Esophagus squamous epithelium (tissue), 5 donors: Measurements from ENCODE around the gene DGUOK. TPM values are rescaled to one million over a fixed set of nuclear protein-coding genes. Genes with fewer than 3 reads are reported as not detected.

Experiments
- DNase-seq: peaks from one replicate; lab custom pipeline; 2025; lab: John Stamatoyannopoulos, UW
- H3K27ac ChIP-seq, 4 donors: fragments of 200-600 bp; sonication (generic); one replicate each; pipeline ENCODE4 v1.5.1; 2016 to 2019; ENCODE audit warnings: mild to moderate bottlenecking in 1 of 4
- H3K27me3 ChIP-seq, 4 donors: fragments of 200-600 bp; sonication (generic); 1 replicate in 3 of 4; 2 replicates in 1 of 4; pipeline versions ENCODE4 v1.5.1 to v1.6.0; 2017 to 2021; ENCODE audit warnings: antibody characterized with exemption in 1 of 4
- H3K36me3 ChIP-seq, 3 donors: fragments of 200-600 bp; sonication (generic); one replicate each; pipeline ENCODE4 v1.5.1; 2016 to 2019
- H3K4me1 ChIP-seq, 3 donors: fragments of 200-600 bp; sonication (generic); one replicate each; pipeline ENCODE4 v1.5.1; 2017 to 2019
- H3K4me3 ChIP-seq, 4 donors: fragments of 200-600 bp; sonication (generic); 1 replicate in 3 of 4; 2 replicates in 1 of 4; pipeline ENCODE4 v1.5.1; 2016 to 2019; ENCODE audit warnings: mild to moderate bottlenecking in 2 of 4, moderate library complexity in 1 of 4
- H3K9me3 ChIP-seq, 3 donors: fragments of 200-600 bp; sonication (generic); one replicate each; pipeline ENCODE4 v1.5.1; 2016 to 2019
- CTCF ChIP-seq, 6 experiments: fragments of 450-650 bp in 4 of 6; fragments of 200-600 bp in 2 of 6; sonication (generic) in 2 of 6; IDR thresholded peaks; one replicate each; pipeline ENCODE4 v1.5.1; 2016 to 2019; ENCODE audit warnings: antibody characterized with exemption in 6 of 6, mild to moderate bottlenecking in 4 of 6, moderate library complexity in 4 of 6
- POLR2A ChIP-seq, 4 donors: fragments of 450-650 bp; IDR thresholded peaks; one replicate each; pipeline ENCODE4 v1.6.1; 2017; ENCODE audit warnings: antibody characterized with exemption in 4 of 4, mild to moderate bottlenecking in 4 of 4, moderate library complexity in 3 of 4
- WGBS, 2 donors: methylation state at CpG; one replicate each; pipeline ENCODE4 v1.1.5; 2018; 5-methylcytosine and 5-hydroxymethylcytosine counted together
- intact Hi-C: fragments of 100-400 bp; cut with DNase I; formaldehyde crosslinking; loops from one replicate; pipeline ENCODE4 v1.15.0; 2022
- total RNA-seq, 4 donors: library from RNA; depleted of rRNA; stranded (reverse); fragments of >200 nt; gene quantifications; one replicate each; pipeline ENCODE4 v1.1.0, GENCODE V29; 2016
- donor health status: DM: yes; HTN: yes; CAD: no.

Gene DGUOK
- total RNA-seq, 4 donors from 2014 or later, result 23.5 to 53.4 (median 40.2) TPM

- no peak for DNase-seq
- intact Hi-C loops, result no loop called here
- TF ChIP-seq POLR2A (IDR thresholded peaks at IDR 0.05) (no peak), CTCF (IDR thresholded peaks at IDR 0.05) (no peak)
- WGBS, 2 donors, result 60 to 71% methylated on average over 2 of the region's 2 CpGs
- Histone ChIP-seq H3K36me3 (no peaks in the 10 kb centered on the region), H3K9me3 (no peaks in the 10 kb centered on the region), H3K4me1 (no peaks in the 10 kb centered on the region), H3K27ac (no peak overlapping the region), H3K27me3 (no peaks in the 10 kb centered on the region), H3K4me3 (no peak overlapping the region)
Measured at GRCh38 chr2:73888388-73888787, 38.3 kb upstream of the DGUOK start.

- Histone ChIP-seq H3K36me3 (no peaks in the 10 kb centered on the region), H3K27ac (no peak overlapping the region), H3K9me3 (no peaks in the 10 kb centered on the region), H3K4me1 (no peaks in the 10 kb centered on the region), H3K27me3 (no peaks in the 10 kb centered on the region), H3K4me3 (no peak overlapping the region)
- intact Hi-C loops, result no loop called here
- no peak for DNase-seq
- TF ChIP-seq CTCF (IDR thresholded peaks at IDR 0.05) (no peak), POLR2A (IDR thresholded peaks at IDR 0.05) (no peak)
- WGBS, 2 donors, result 65 to 66% methylated on average over 5 of the region's 5 CpGs
Measured at GRCh38 chr2:73889206-73889605, 37.5 kb upstream of the DGUOK start.

- intact Hi-C loops, result no loop called here
- Histone ChIP-seq H3K36me3 (no peaks in the 10 kb centered on the region), H3K27ac (peak overlapping the region; percentile 37 to 89 (median 83)), H3K4me3 (no peak overlapping the region), H3K9me3 (no peaks in the 10 kb centered on the region), H3K27me3 (no peaks in the 10 kb centered on the region), H3K4me1 (no peaks in the 10 kb centered on the region)
- no peak for DNase-seq
- no peak for TF ChIP-seq CTCF (IDR thresholded peaks at IDR 0.05)
- no peak for TF ChIP-seq POLR2A (IDR thresholded peaks at IDR 0.05)
- WGBS, 2 donors, result 63 to 64% methylated on average over 5 to 9 of the region's 9 CpGs
Measured at GRCh38 chr2:73890301-73891092, 36.2 kb upstream of the DGUOK start.

- 79 to 100% methylated on average over 2 to 4 of the region's 5 CpGs for WGBS, 2 donors
- no peak for DNase-seq
- H3K9me3 ChIP-seq, result no peaks in the 10 kb centered on the region
- H3K36me3 ChIP-seq, result no peaks in the 10 kb centered on the region
- H3K27ac ChIP-seq, result peak overlapping the region; percentile 37 to 89 (median 83)
- no peaks in the 10 kb centered on the region for H3K27me3 ChIP-seq
- H3K4me1 ChIP-seq, result peaks cover 0 to under 1% (median 0%) of the 10 kb centered on the region in 3 donors
- intact Hi-C loops, result no loop called here
- H3K4me3 ChIP-seq, result no peak overlapping the region
- no peak for TF ChIP-seq POLR2A (IDR thresholded peaks at IDR 0.05)
- no peak for TF ChIP-seq CTCF (IDR thresholded peaks at IDR 0.05)
Measured at GRCh38 chr2:73891276-73891901, 35.3 kb upstream of the DGUOK start.
